ENCODE data around the gene SLC16A13.

The SLC16A13 gene

DNA sequence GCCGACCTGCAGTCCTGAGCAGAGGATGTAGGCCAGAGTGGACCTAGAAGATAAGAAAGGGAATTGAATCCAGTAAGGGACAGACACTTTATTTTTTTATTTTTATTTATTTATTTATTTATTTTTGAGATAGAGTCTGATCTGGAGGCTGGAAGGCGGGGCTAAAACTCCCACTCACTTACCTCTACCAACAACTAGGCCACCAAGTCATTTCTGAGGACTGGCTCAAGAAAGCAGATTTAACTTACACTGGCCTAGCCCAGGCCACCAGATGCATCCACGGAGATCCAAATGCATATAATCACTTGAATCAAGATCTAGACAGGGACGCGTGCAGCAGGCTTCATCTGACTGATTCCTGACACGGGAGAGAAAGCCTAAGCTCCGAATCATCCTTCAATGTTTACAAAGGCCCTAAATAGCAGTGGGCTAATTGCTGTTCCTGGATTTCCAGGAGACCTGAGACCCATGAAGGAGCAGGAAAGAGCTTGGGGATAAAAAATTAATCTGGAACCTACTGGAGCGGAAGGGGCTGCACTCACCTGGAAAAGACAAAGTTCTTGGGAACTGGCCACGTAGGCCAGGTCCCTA lies 41.1 kb upstream of the SLC16A13 start:
- no peak for TF ChIP-seq FOXP2 (optimal IDR thresholded peaks at IDR 0.05; ENCODE audit: borderline replicate concordance, extremely low read depth, extremely low read length, insufficient read depth)
- no peak for TF ChIP-seq SIN3A (IDR thresholded peaks at IDR 0.05; ENCODE audit: borderline replicate concordance, insufficient read depth, low read length)
- no peak for TF ChIP-seq POLR2AphosphoS5 (IDR thresholded peaks at IDR 0.05; ENCODE audit: low read depth, low read length)
- TF ChIP-seq, protein P1, sequence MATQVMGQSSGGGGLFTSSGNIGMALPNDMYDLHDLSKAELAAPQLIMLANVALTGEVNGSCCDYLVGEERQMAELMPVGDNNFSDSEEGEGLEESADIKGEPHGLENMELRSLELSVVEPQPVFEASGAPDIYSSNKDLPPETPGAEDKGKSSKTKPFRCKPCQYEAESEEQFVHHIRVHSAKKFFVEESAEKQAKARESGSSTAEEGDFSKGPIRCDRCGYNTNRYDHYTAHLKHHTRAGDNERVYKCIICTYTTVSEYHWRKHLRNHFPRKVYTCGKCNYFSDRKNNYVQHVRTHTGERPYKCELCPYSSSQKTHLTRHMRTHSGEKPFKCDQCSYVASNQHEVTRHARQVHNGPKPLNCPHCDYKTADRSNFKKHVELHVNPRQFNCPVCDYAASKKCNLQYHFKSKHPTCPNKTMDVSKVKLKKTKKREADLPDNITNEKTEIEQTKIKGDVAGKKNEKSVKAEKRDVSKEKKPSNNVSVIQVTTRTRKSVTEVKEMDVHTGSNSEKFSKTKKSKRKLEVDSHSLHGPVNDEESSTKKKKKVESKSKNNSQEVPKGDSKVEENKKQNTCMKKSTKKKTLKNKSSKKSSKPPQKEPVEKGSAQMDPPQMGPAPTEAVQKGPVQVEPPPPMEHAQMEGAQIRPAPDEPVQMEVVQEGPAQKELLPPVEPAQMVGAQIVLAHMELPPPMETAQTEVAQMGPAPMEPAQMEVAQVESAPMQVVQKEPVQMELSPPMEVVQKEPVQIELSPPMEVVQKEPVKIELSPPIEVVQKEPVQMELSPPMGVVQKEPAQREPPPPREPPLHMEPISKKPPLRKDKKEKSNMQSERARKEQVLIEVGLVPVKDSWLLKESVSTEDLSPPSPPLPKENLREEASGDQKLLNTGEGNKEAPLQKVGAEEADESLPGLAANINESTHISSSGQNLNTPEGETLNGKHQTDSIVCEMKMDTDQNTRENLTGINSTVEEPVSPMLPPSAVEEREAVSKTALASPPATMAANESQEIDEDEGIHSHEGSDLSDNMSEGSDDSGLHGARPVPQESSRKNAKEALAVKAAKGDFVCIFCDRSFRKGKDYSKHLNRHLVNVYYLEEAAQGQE (IDR thresholded peaks at IDR 0.05; ENCODE audit: insufficient read depth in 1 of 2, low read depth in 2 of 2, low read length in 2 of 2): no peak
- TF ChIP-seq TAF1 (IDR thresholded peaks at IDR 0.05; ENCODE audit: borderline replicate concordance, insufficient read depth, low read length): no peak

DNA sequence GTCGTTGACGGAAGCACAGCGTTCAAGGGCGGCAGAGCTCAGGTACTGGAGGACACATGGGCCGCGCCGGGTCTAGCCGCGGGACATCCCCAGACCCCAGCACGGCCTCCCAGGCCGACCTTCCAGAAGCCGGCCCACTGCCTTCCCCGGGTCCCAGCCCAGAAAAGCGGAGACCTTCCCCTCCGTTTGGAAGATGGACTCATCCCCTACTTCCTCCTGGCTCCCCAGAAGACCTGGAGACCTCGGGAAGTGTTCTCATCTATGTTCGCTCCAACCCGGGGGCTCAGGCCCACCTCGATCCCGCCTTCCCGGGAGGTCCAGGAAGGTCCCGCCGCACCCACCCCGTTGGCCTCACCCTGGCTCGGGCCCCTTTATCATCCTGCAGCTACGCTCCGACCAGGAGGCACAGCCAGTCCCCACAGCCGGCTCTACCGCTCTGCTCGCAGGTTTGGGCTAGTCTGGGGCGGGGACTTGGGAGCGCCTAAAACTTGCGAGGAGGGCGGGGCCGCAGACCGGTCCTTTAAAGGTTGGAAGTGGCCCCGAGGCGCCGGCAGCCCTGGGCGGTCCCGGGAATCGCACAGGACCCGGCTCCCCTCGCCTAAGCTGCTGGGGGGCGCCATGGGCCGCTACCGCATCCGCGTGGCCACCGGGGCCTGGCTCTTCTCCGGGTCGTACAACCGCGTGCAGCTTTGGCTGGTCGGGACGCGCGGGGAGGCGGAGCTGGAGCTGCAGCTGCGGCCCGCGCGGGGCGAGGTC lies 40.1 kb upstream of the SLC16A13 start, which contains the start of gene ALOX12:
TSS of gene ALOX12 (plus strand) at position 550 of the 756 bp plus-strand sequence. CDS start at position 619, 69 bp downstream.
- no peak for TF ChIP-seq POLR2AphosphoS5 (IDR thresholded peaks at IDR 0.05; ENCODE audit: low read depth, low read length)
- no peak for TF ChIP-seq TAF1 (IDR thresholded peaks at IDR 0.05; ENCODE audit: borderline replicate concordance, insufficient read depth, low read length)
- no peak for TF ChIP-seq SIN3A (IDR thresholded peaks at IDR 0.05; ENCODE audit: borderline replicate concordance, insufficient read depth, low read length)
- TF ChIP-seq FOXP2 (optimal IDR thresholded peaks at IDR 0.05; ENCODE audit: borderline replicate concordance, extremely low read depth, extremely low read length, insufficient read depth): no peak
- TF ChIP-seq, protein P1 (IDR thresholded peaks at IDR 0.05; ENCODE audit: insufficient read depth in 1 of 2, low read depth in 2 of 2, low read length in 2 of 2): no peak

DNA sequence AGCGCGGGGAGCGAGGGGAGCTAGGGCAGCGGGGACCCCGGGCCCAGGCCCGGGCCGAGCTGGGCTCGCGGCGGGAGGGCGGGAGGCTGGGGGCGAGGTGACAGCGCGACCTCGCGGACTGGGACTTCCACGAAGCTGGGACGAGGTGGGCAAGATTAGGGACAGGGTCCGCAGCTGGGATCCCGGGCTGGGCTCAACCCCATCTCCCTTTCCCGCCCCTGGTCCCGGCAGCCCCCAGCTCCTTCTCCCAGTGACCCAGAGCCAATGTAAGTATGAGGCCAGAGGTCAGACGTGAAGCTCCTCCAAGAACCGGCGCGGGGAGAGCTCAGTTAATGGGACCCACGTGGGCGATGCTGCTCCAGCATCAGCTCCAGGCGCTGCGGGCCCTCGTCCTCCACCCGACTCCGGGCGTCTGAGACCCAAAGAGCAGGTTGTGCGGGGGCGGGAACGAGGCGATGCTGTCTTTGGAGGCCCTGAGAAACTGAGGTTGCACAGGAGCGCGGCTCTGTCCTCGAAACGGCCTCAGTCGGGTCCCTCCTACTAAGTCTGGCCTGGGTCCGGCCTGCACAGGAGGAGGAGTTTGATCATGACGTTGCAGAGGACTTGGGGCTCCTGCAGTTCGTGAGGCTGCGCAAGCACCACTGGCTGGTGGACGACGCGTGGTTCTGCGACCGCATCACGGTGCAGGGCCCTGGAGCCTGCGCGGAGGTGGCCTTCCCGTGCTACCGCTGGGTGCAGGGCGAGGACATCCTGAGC lies 39.4 kb upstream of the SLC16A13 start:
- TF ChIP-seq POLR2AphosphoS5 (IDR thresholded peaks at IDR 0.05; ENCODE audit: low read depth, low read length): no peak
- TF ChIP-seq, protein P1 (IDR thresholded peaks at IDR 0.05; ENCODE audit: insufficient read depth in 1 of 2, low read depth in 2 of 2, low read length in 2 of 2): no peak
- TF ChIP-seq TAF1 (IDR thresholded peaks at IDR 0.05; ENCODE audit: borderline replicate concordance, insufficient read depth, low read length): no peak
- TF ChIP-seq FOXP2 (optimal IDR thresholded peaks at IDR 0.05; ENCODE audit: borderline replicate concordance, extremely low read depth, extremely low read length, insufficient read depth): no peak
- TF ChIP-seq SIN3A (IDR thresholded peaks at IDR 0.05; ENCODE audit: borderline replicate concordance, insufficient read depth, low read length): no peak

DNA sequence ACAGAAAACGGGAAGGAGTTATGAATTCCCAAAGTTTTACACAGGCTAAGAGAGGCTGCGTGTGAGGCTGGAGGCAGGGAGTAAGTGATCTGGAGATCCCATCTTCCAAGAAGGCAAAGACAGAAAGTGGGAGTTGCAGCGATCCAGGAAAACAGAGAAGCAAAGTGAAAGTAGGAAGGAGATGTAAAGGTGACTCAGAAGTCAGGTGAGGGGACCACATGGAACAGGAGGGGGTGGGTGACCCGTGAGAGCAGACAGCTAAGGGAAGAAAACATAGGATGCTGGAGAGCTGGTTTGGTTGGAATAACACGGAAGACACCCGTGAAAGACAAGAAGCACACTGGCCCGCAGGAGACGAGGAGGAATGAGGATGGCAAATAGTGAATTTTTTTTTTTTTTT lies 38.6 kb upstream of the SLC16A13 start:
- TF ChIP-seq TAF1 (IDR thresholded peaks at IDR 0.05; ENCODE audit: borderline replicate concordance, insufficient read depth, low read length) (no peak), POLR2AphosphoS5 (IDR thresholded peaks at IDR 0.05; ENCODE audit: low read depth, low read length) (no peak), FOXP2 (optimal IDR thresholded peaks at IDR 0.05; ENCODE audit: borderline replicate concordance, extremely low read depth, extremely low read length, insufficient read depth) (no peak), SIN3A (IDR thresholded peaks at IDR 0.05; ENCODE audit: borderline replicate concordance, insufficient read depth, low read length) (no peak)
- TF ChIP-seq, protein P1 (IDR thresholded peaks at IDR 0.05; ENCODE audit: insufficient read depth in 1 of 2, low read depth in 2 of 2, low read length in 2 of 2): no peak
